Thoracic aorta (tissue), 2 donors: ENCODE results near the gene TMEM150A. TPM values are rescaled to one million over a fixed set of nuclear protein-coding genes. Genes with fewer than 3 reads are reported as not detected.

Experiments used
- ATAC-seq: fragments of 150-250 bp; one replicate; pipeline ENCODE4 v1.8.0; 2017; ENCODE audit warnings: low read depth; ENCODE audit not compliant: insufficient number of reproducible peaks, low FRiP score
- DNase-seq: peaks from one replicate; pipeline ENCODE4 v3.0.0-alpha.2; 2020; ENCODE audit warnings: low spot score
- H3K27ac ChIP-seq, 2 donors: fragments of 200-600 bp; sonication (generic); 1 replicate in 1 of 2; 2 replicates in 1 of 2; pipeline ENCODE4 v1.5.1; 2016; ENCODE audit warnings: mild to moderate bottlenecking in 2 of 2, moderate library complexity in 2 of 2
- H3K27me3 ChIP-seq: fragments of 200-600 bp; sonication (generic); replicated peaks from 2 replicates; pipeline ENCODE4 v1.6.0; 2016; ENCODE audit warnings: mild to moderate bottlenecking; ENCODE audit not compliant: insufficient read depth
- H3K36me3 ChIP-seq: fragments of 200-600 bp; sonication (generic); one replicate; pipeline ENCODE4 v1.5.1; 2016
- H3K4me1 ChIP-seq, 2 donors: fragments of 200-600 bp; sonication (generic); 1 replicate in 1 of 2; 2 replicates in 1 of 2; pipeline versions ENCODE4 v1.5.1 to v1.6.0; 2016; ENCODE audit warnings: low read depth in 2 of 2, mild to moderate bottlenecking in 1 of 2; ENCODE audit not compliant: control insufficient read depth in 1 of 2
- H3K4me3 ChIP-seq: fragments of 200-600 bp; sonication (generic); 2 replicates; pipeline ENCODE4 v1.5.1; 2016; ENCODE audit warnings: mild to moderate bottlenecking
- H3K9me3 ChIP-seq: fragments of 200-600 bp; sonication (generic); 2 replicates; pipeline ENCODE4 v1.5.1; 2016
- total RNA-seq, 2 donors: library from RNA; depleted of rRNA; stranded (reverse); fragments of >200 nt; gene quantifications; one replicate each; pipeline versions ENCODE4 v1.1.0 to v1.2.3, GENCODE V29; 2016
- TF ChIP-seq, protein P1 (sequence below): fragments of 200-600 bp; sonication (generic); IDR thresholded peaks from one replicate; pipeline ENCODE4 v1.5.1; 2019; ENCODE audit warnings: antibody characterized with exemption

Gene TMEM150A
- total RNA-seq, 2 donors from 2014 or later: 25.7 to 26.3 TPM

DNA sequence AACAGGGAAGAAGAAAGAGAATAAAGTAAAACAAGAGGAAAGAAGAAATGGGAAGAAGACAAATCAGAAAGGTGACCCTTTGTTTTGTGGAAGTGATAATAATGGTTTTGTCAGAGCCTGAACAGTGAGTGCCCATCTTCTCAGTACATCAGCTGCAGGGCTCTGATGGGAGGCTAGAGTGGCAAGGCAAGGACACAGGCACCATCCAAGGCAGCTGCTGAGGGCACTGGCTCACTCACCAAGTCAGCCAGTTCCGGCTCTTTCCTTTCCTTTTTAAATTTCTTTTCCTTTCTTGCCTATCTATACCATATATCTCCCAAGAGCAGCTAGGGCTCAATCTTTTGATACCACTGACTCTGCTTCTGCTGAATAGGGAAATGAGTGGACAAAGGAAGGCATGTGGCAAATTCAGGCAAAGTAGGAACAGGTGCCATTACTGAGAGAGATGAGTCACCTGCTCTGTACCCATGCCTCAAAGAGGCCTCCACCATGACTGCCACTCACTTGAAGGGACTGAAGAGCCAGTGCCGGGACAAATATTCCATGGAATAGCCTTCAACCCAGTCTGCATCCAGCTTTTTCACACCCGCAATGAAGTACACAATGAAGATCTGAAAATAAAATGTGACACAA is 47.4 kb downstream of the TMEM150A start:
- DNase-seq (no peak), ATAC-seq (no peak)
- TF ChIP-seq, protein P1, sequence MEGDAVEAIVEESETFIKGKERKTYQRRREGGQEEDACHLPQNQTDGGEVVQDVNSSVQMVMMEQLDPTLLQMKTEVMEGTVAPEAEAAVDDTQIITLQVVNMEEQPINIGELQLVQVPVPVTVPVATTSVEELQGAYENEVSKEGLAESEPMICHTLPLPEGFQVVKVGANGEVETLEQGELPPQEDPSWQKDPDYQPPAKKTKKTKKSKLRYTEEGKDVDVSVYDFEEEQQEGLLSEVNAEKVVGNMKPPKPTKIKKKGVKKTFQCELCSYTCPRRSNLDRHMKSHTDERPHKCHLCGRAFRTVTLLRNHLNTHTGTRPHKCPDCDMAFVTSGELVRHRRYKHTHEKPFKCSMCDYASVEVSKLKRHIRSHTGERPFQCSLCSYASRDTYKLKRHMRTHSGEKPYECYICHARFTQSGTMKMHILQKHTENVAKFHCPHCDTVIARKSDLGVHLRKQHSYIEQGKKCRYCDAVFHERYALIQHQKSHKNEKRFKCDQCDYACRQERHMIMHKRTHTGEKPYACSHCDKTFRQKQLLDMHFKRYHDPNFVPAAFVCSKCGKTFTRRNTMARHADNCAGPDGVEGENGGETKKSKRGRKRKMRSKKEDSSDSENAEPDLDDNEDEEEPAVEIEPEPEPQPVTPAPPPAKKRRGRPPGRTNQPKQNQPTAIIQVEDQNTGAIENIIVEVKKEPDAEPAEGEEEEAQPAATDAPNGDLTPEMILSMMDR: no peak
- no peaks in the 10 kb centered on the region for H3K27me3 ChIP-seq
- H3K4me1 ChIP-seq: peaks cover 3 to 7% of the 10 kb centered on the region in 2 donors
- H3K9me3 ChIP-seq: no peaks in the 10 kb centered on the region
- no peak overlapping the region for H3K27ac ChIP-seq
- H3K4me3 ChIP-seq: no peak overlapping the region
- H3K36me3 ChIP-seq: peaks cover 45% of the 10 kb centered on the region

DNA sequence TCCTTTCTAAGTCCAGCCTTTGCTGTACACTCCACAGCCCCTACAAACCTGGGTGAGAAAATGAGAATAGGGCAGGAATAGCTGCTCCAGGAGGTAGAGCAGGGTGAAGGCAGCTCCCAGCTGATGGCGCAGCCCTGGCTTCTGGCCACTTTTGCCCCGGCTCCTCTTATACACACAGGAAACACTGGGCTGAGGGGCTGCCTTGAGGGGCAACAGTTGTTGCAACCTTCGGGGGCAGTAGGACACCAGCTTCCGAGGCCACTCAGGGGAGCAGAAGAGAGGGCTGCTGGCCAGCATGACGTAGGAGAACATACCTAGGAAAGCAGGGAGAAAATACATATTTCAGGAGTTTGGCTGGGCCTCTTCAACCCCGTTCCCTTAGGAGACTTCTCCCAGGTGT is 49.3 kb downstream of the TMEM150A start:
- DNase-seq: no peak
- ATAC-seq: no peak
- Histone ChIP-seq H3K27ac (no peak overlapping the region), H3K36me3 (peaks cover 42% of the 10 kb centered on the region), H3K9me3 (no peaks in the 10 kb centered on the region), H3K4me1 (no peaks in the 10 kb centered on the region), H3K4me3 (no peak overlapping the region), H3K27me3 (no peaks in the 10 kb centered on the region)
- TF ChIP-seq, protein P1: no peak

DNA sequence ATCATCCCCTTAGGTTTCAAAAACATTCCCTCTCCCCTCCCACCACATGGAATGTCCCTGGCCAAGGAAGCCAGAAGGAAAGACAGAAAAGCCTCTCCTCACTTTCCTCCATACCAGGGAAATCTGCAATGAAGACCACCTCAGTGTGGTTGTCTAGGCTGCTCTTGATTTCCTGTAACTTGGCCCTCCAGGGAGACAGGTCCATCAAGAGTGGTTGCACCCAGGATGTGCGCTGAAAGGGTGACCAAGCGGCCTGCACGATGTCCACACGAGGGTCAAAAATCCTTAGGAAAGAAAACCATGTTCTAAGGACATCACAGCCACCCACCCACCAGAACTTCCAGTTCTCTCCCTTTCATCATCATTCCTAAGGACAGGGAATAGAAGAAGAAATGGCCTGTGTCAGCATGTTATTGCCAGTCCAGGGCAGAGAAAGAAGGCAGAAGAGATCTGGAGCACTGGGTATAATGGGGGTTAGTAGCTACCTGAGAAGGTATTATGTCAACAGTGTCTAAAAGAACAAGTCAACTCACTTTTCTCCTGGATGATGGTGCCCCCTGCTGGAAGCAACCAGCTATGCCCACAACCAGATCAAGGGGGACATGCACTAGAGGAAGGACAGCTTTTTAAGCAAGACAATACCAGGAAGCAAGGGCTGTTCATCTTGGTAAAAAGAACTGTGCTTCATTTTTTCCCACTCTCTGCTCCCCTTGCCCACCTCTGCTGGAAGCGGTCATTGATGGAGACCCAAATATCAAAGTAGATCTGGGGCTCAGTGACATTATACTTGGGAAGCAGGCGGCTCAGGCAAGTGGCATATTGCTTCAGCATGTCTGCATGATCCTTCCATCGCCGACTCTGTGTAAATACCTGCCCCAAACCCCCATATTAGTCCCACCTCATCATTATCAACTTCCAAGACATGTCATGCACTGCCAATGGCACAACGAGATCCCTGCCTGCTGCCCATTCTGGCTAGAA is 50.5 kb downstream of the TMEM150A start:
- Histone ChIP-seq H3K4me1 (no peaks in the 10 kb centered on the region), H3K27ac (no peak overlapping the region), H3K27me3 (no peaks in the 10 kb centered on the region), H3K36me3 (peaks cover 42% of the 10 kb centered on the region), H3K4me3 (no peak overlapping the region), H3K9me3 (no peaks in the 10 kb centered on the region)
- peak; percentile 52 for DNase-seq
- TF ChIP-seq, protein P1: peak; percentile 93
- peak; percentile 38 for ATAC-seq

DNA sequence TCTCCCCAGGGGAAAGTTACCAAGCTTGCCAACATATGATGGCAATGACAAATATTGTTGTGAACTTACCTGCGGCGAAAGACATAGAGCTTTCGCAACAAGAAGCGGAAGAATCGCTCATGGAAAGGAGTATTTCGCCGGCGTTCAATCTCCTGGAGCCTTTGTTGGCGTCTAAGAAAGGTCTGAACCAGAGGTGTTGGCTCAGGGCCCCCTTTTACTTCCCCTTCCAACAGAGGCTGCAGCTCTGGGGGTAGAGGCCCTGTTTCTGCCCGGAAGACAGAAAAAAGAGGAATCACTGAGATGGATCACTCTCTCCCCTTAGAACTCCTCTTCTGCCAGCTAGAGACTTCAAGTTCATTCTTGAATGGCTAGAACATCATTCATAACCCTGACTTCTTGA is 52.0 kb downstream of the TMEM150A start:
- peaks cover 42% of the 10 kb centered on the region for H3K36me3 ChIP-seq
- H3K9me3 ChIP-seq: no peaks in the 10 kb centered on the region
- no peak overlapping the region for H3K4me3 ChIP-seq
- TF ChIP-seq, protein P1: no peak
- H3K27ac ChIP-seq: no peak overlapping the region
- no peaks in the 10 kb centered on the region for H3K4me1 ChIP-seq
- no peaks in the 10 kb centered on the region for H3K27me3 ChIP-seq
- DNase-seq (no peak), ATAC-seq (no peak)

DNA sequence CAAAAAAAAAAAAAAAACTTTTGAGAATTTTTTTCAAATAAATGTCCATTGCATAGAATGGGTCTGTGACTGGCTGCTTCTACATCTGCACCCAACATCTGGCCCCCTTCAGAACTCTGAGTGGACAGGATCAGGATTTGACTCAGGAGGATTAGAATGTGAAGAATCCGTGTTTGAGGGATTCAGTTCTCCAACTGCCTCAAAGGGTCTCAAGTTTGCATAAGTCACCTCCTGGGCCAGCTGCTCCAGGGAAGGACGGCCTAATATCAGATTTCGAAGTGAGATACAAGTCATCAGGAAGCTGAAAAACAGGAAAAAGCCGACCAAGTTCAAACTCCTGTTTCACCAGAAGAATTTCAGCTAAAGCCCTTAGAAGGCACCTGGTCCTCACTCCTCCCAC is 52.7 kb downstream of the TMEM150A start:
- H3K36me3 ChIP-seq: peaks cover 37% of the 10 kb centered on the region
- no peaks in the 10 kb centered on the region for H3K4me1 ChIP-seq

More for the DNA sequence above, 52.7 kb downstream of the TMEM150A start:
- TF ChIP-seq, protein P1: no peak
- Histone ChIP-seq H3K27ac (no peak overlapping the region), H3K27me3 (no peaks in the 10 kb centered on the region), H3K9me3 (no peaks in the 10 kb centered on the region), H3K4me3 (no peak overlapping the region)
- no peak for ATAC-seq
- no peak for DNase-seq
